H1 (cell line): ENCODE measurements around the gene EMC6. TPM values are rescaled to one million over a fixed set of nuclear protein-coding genes. Genes with fewer than 3 reads are reported as not detected.

Experiments used
- EGR1 ChIP-seq: IDR thresholded peaks from 2 replicates; pipeline ENCODE4 v1.6.1; 2011; ENCODE audit warnings: low read depth, low read length, borderline replicate concordance
- HDAC2 ChIP-seq, 2 experiments: fragments of 300-600 bp in 1 of 2; sonication (generic) in 1 of 2; IDR thresholded peaks; 2 replicates each; pipeline ENCODE4 v1.6.1; 2011 to 2012; ENCODE audit warnings: low read depth in 2 of 2, low read length in 2 of 2, mild to moderate bottlenecking in 2 of 2, moderate library complexity in 2 of 2, borderline replicate concordance in 1 of 2, inconsistent platforms in 1 of 2
- RBBP5 ChIP-seq: IDR thresholded peaks from 2 replicates; pipeline ENCODE4 v1.7.1; 2012; ENCODE audit warnings: low read depth, mild to moderate bottlenecking, inconsistent platforms, low read length, moderate library complexity, borderline replicate concordance
- RFX5 ChIP-seq: IDR thresholded peaks from 2 replicates; pipeline ENCODE4 v1.6.1; 2011; ENCODE audit warnings: low read depth, low read length, improper control_type of control experiment, borderline replicate concordance
- USF2 ChIP-seq: IDR thresholded peaks from 2 replicates; pipeline ENCODE4 v1.6.1; 2011; ENCODE audit warnings: low read length, improper control_type of control experiment
- polyA plus RNA-seq, 7 experiments: library from polyadenylated mRNA; depleted of rRNA in 3 of 7; stranded (reverse) in 5 of 7; unstranded in 2 of 7; fragments of >200 nt in 5 of 7; fragments of 200-250 nt in 2 of 7; gene quantifications; 1 replicate in 5 of 7; 2 replicates in 1 of 7; 4 replicates in 1 of 7; pipeline versions ENCODE4 v1.2.1 to v1.2.3, GENCODE V29; 2011 to 2013; ENCODE audit warnings: missing spikeins in 2 of 7, mixed read lengths in 2 of 7
- total RNA-seq: library from RNA; stranded (reverse); fragmentation: NEBNext Ultra II Directional; extraction: Animal tissue kit (Norgen Biotek cat#: 25700); gene quantifications from 2 replicates; pipeline ENCODE4 v1.2.1, GENCODE V29; 2021

The EMC6 gene
- total and polyA plus RNA-seq, 2 of the 8 experiments (the other 6 are each of a cell fraction or from before 2014, with no cell fraction given) = 81.5 to 193 TPM

- TF ChIP-seq EGR1 = no peak
- no peak for TF ChIP-seq HDAC2 (IDR thresholded peaks at IDR 0.05; ENCODE audit: borderline replicate concordance in 1 of 2, low read depth in 2 of 2, low read length in 2 of 2)
- TF ChIP-seq RBBP5 = no peak
- TF ChIP-seq RFX5 = no peak
- no peak for TF ChIP-seq USF2
Observed at GRCh38 chr17:3685174-3685573, 16.6 kb downstream of the EMC6 start (continued).
